Islet precursor cell (in vitro differentiated cells): ENCODE data around the gene PLBD2.

ENCODE experiments used
- DNase-seq: peaks from one replicate; pipeline ENCODE4 v3.0.0-alpha.2; 2018

The PLBD2 gene

GRCh38 chr12:113397497-113398197 is 39.3 kb downstream of the PLBD2 start:
- DNase-seq: no peak

- no peak for DNase-seq
Observed at GRCh38 chr12:113398346-113399290, 40.2 kb downstream of the PLBD2 start.

GRCh38 chr12:113399490-113399889 is 41.1 kb downstream of the PLBD2 start:
- DNase-seq: no peak

- no peak for DNase-seq
Observed at GRCh38 chr12:113400362-113400761, 42.0 kb downstream of the PLBD2 start.

GRCh38 chr12:113401066-113402000 is 42.9 kb downstream of the PLBD2 start:
- no peak for DNase-seq

- no peak for DNase-seq
Observed at GRCh38 chr12:113402586-113403260, 44.3 kb downstream of the PLBD2 start.

- no peak for DNase-seq
Observed at GRCh38 chr12:113403435-113404415, 45.3 kb downstream of the PLBD2 start, which contains the start of gene SDS. SDS (minus strand) TSS chr12:113403887; CDS start chr12:113399708, 4,179 bp downstream.

- no peak for DNase-seq
Observed at GRCh38 chr12:113405694-113406093, 47.3 kb downstream of the PLBD2 start.

GRCh38 chr12:113407931-113408600 is 49.7 kb downstream of the PLBD2 start:
- DNase-seq: no peak

GRCh38 chr12:113408756-113409298 is 50.4 kb downstream of the PLBD2 start:
- DNase-seq: no peak

GRCh38 chr12:113409462-113410124 is 51.2 kb downstream of the PLBD2 start:
- no peak for DNase-seq

GRCh38 chr12:113413488-113413939 is 55.1 kb downstream of the PLBD2 start:
- DNase-seq: no peak

- no peak for DNase-seq
Observed at GRCh38 chr12:113414519-113415038, 56.2 kb downstream of the PLBD2 start.

GRCh38 chr12:113416091-113416754 is 57.8 kb downstream of the PLBD2 start:
- no peak for DNase-seq

- DNase-seq: no peak
Observed at GRCh38 chr12:113418213-113418879, 60.0 kb downstream of the PLBD2 start.

GRCh38 chr12:113420996-113421595 is 62.7 kb downstream of the PLBD2 start:
- no peak for DNase-seq
